ENCODE measurements around the gene PON1.
A peak's percentile ranks its signal among the peaks of the same experiment; 100 is the strongest.

PON1 gene

GRCh38 chr7:95342642-95343307 lies 18.4 kb upstream of the PON1 start:
- Histone ChIP-seq H4K5ac (ENCODE audit: low read length) (no peak overlapping the region), H3K27ac (ENCODE audit: low read depth, low read length) (no peak overlapping the region), H4K8ac (ENCODE audit: low read depth, low read length) (no peak overlapping the region), H3K4me2 (ENCODE audit: low read length) (no peak overlapping the region), H3K9ac (ENCODE audit: low read length) (no peak overlapping the region), H3K4me1 (ENCODE audit: control insufficient read depth, low read depth, low read length) (no peaks in the 10 kb centered on the region), H2BK120ac (ENCODE audit: low read depth, low read length) (no peak overlapping the region), H3K18ac (ENCODE audit: low read length) (no peak overlapping the region), H3K36me3 (ENCODE audit: control insufficient read depth, insufficient read depth, low read length) (no peaks in the 10 kb centered on the region), H2AK5ac (ENCODE audit: low read length) (no peak overlapping the region), H3K4me3 (ENCODE audit: low read length) (no peak overlapping the region), H3K56ac (ENCODE audit: low read length) (no peak overlapping the region), H3K4ac (ENCODE audit: low read depth, low read length) (no peak overlapping the region), H3K23ac (ENCODE audit: low read length) (no peak overlapping the region), H2BK15ac (replicated peaks; ENCODE audit: low read depth) (no peak overlapping the region), H3K27me3 (ENCODE audit: insufficient read depth, low read length, poor library complexity) (no peaks in the 10 kb centered on the region), H2BK5ac (ENCODE audit: low read length) (no peak overlapping the region), H3K79me2 (ENCODE audit: control insufficient read depth, insufficient read depth, low read length) (no peaks in the 10 kb centered on the region), H3K79me1 (ENCODE audit: low read length) (no peaks in the 10 kb centered on the region)
- DNase-seq, result peak; percentile 60
- no CpG with 5 or more reads among the region's 4 CpGs for WGBS (ENCODE audit: extremely low coverage, insufficient coverage, low lambda C conversion rate)

DNA sequence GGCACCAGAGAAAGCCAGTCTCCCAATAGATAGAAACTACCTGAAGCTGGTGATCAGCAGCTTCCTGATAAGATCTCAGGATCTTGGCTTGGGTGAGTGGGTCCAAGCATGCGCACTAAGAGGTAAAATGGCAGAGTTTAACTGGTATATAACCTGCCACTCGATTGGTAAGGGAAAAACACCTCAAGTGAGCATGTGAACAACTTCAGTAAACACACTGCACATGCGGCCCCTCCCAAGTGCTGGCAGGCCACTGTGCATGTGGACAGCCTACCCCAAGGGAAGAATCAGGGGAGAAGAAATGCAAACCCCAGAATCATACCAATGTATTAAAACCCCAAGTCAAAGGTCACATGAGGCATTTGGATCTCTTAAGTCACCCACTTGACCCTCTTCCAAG lies 17.7 kb upstream of the PON1 start:
- H2AK5ac ChIP-seq (ENCODE audit: low read length), result no peak overlapping the region
- no peak overlapping the region for H3K4me2 ChIP-seq (ENCODE audit: low read length)
- no peak overlapping the region for H2BK120ac ChIP-seq (ENCODE audit: low read depth, low read length)
- H3K18ac ChIP-seq (ENCODE audit: low read length), result no peak overlapping the region
- H3K79me1 ChIP-seq (ENCODE audit: low read length), result no peaks in the 10 kb centered on the region
- H2BK5ac ChIP-seq (ENCODE audit: low read length), result no peak overlapping the region
- no peak overlapping the region for H3K56ac ChIP-seq (ENCODE audit: low read length)
- no peak overlapping the region for H4K8ac ChIP-seq (ENCODE audit: low read depth, low read length)
- H3K4me1 ChIP-seq (ENCODE audit: control insufficient read depth, low read depth, low read length), result no peaks in the 10 kb centered on the region
- H3K9ac ChIP-seq (ENCODE audit: low read length), result no peak overlapping the region
- no CpG with 5 or more reads among the region's 3 CpGs for WGBS (ENCODE audit: extremely low coverage, insufficient coverage, low lambda C conversion rate)
- H3K4ac ChIP-seq (ENCODE audit: low read depth, low read length), result no peak overlapping the region
- H3K27ac ChIP-seq (ENCODE audit: low read depth, low read length), result no peak overlapping the region
- no peak overlapping the region for H3K23ac ChIP-seq (ENCODE audit: low read length)
- no peak overlapping the region for H2BK15ac ChIP-seq (replicated peaks; ENCODE audit: low read depth)
- no peaks in the 10 kb centered on the region for H3K36me3 ChIP-seq (ENCODE audit: control insufficient read depth, insufficient read depth, low read length)
- no peaks in the 10 kb centered on the region for H3K79me2 ChIP-seq (ENCODE audit: control insufficient read depth, insufficient read depth, low read length)
- DNase-seq, result no peak
- no peak overlapping the region for H3K4me3 ChIP-seq (ENCODE audit: low read length)
- H4K5ac ChIP-seq (ENCODE audit: low read length), result no peak overlapping the region
- H3K27me3 ChIP-seq (ENCODE audit: insufficient read depth, low read length, poor library complexity), result no peaks in the 10 kb centered on the region

DNA sequence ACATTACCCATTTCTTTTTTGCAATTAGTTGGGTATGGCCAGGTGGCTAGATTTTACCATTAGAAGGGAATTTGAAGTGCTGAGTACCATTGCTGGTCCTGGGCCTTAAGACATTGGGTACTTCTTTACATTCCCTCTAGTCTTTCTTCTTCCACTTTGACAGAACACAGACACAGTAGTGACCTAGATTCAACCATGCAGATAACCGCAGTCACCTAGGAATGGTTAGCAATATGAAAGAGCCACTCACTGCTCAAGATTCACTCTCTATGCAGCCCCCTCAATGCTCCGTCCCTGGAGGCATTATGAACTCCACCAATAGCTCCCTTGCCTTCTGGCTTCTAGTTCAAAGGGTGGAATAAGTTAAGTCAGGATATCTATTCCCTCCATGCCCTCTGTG lies 16.2 kb upstream of the PON1 start:
- no CpG with 5 or more reads among the region's 2 CpGs for WGBS (ENCODE audit: extremely low coverage, insufficient coverage, low lambda C conversion rate)
- Histone ChIP-seq H3K79me2 (ENCODE audit: control insufficient read depth, insufficient read depth, low read length) (no peaks in the 10 kb centered on the region), H3K79me1 (ENCODE audit: low read length) (no peaks in the 10 kb centered on the region), H2AK5ac (ENCODE audit: low read length) (no peak overlapping the region), H2BK5ac (ENCODE audit: low read length) (no peak overlapping the region), H3K4me1 (ENCODE audit: control insufficient read depth, low read depth, low read length) (no peaks in the 10 kb centered on the region), H2BK120ac (ENCODE audit: low read depth, low read length) (no peak overlapping the region), H4K8ac (ENCODE audit: low read depth, low read length) (no peak overlapping the region), H3K36me3 (ENCODE audit: control insufficient read depth, insufficient read depth, low read length) (no peaks in the 10 kb centered on the region), H3K56ac (ENCODE audit: low read length) (no peak overlapping the region), H3K23ac (ENCODE audit: low read length) (no peak overlapping the region), H3K9ac (ENCODE audit: low read length) (no peak overlapping the region), H3K27me3 (ENCODE audit: insufficient read depth, low read length, poor library complexity) (no peaks in the 10 kb centered on the region), H4K5ac (ENCODE audit: low read length) (no peak overlapping the region), H3K4me2 (ENCODE audit: low read length) (no peak overlapping the region), H3K4me3 (ENCODE audit: low read length) (no peak overlapping the region), H3K4ac (ENCODE audit: low read depth, low read length) (no peak overlapping the region), H3K27ac (ENCODE audit: low read depth, low read length) (no peak overlapping the region), H3K18ac (ENCODE audit: low read length) (no peak overlapping the region), H2BK15ac (replicated peaks; ENCODE audit: low read depth) (no peak overlapping the region)
- no peak for DNase-seq

DNA sequence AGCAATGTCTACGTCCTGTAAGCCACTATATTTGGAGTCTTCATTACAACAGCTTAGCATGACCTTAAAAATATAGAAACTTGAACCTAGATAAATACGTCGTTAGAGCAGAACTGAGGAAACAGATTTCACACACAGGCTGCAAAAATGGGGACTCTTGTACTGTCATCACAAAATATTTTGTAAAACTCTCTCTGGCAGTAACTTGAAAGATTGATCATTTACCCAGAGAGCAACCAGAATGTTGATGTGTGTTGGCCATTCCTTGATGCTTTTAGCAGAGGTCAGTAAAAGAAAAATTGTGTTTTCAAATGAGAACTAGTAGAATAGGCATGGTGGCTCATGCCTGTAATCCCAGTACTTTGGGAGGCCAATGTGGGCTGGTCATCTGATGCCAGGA lies 14.5 kb upstream of the PON1 start:
- WGBS (ENCODE audit: extremely low coverage, insufficient coverage, low lambda C conversion rate), result no CpG with 5 or more reads among the region's 3 CpGs

DNA sequence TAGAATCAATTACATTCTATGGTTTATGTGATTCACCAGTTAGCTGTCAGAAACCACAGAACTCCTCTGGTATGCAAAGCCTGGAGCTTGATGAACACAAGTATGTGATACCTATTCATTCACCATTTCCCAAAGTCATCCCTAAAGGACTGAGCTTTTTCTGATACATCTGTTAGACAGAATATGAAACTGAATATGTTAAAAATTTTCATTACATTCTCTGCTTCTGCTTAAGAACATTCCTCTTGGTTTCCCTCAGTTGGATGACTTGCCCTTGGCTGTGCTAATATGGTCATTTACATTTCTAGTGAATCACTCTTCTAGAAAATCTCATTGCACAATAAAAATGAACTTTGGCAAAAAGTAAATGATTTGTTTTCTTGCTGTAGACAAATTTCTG lies 10.8 kb upstream of the PON1 start:
- H3K4ac ChIP-seq (ENCODE audit: low read depth, low read length), result no peak overlapping the region
- H4K5ac ChIP-seq (ENCODE audit: low read length), result no peak overlapping the region
- H3K27ac ChIP-seq (ENCODE audit: low read depth, low read length), result no peak overlapping the region
- H3K18ac ChIP-seq (ENCODE audit: low read length), result no peak overlapping the region
- H3K79me1 ChIP-seq (ENCODE audit: low read length), result no peaks in the 10 kb centered on the region
- no peak overlapping the region for H3K23ac ChIP-seq (ENCODE audit: low read length)
- no peak overlapping the region for H3K4me3 ChIP-seq (ENCODE audit: low read length)
- H3K9ac ChIP-seq (ENCODE audit: low read length), result no peak overlapping the region
- no peak overlapping the region for H2BK15ac ChIP-seq (replicated peaks; ENCODE audit: low read depth)
- H2BK5ac ChIP-seq (ENCODE audit: low read length), result no peak overlapping the region
- no peaks in the 10 kb centered on the region for H3K79me2 ChIP-seq (ENCODE audit: control insufficient read depth, insufficient read depth, low read length)
- H2AK5ac ChIP-seq (ENCODE audit: low read length), result no peak overlapping the region
- H3K4me1 ChIP-seq (ENCODE audit: control insufficient read depth, low read depth, low read length), result peaks cover 2% of the 10 kb centered on the region
- no peak for DNase-seq
- no peak overlapping the region for H3K4me2 ChIP-seq (ENCODE audit: low read length)
- no peak overlapping the region for H2BK120ac ChIP-seq (ENCODE audit: low read depth, low read length)
- H3K36me3 ChIP-seq (ENCODE audit: control insufficient read depth, insufficient read depth, low read length), result no peaks in the 10 kb centered on the region
- no peak overlapping the region for H4K8ac ChIP-seq (ENCODE audit: low read depth, low read length)
- no peaks in the 10 kb centered on the region for H3K27me3 ChIP-seq (ENCODE audit: insufficient read depth, low read length, poor library complexity)
- H3K56ac ChIP-seq (ENCODE audit: low read length), result no peak overlapping the region

More for the DNA sequence above, 14.5 kb upstream of the PON1 start:
- Histone ChIP-seq H2BK5ac (ENCODE audit: low read length) (no peak overlapping the region), H3K9ac (ENCODE audit: low read length) (no peak overlapping the region), H4K5ac (ENCODE audit: low read length) (no peak overlapping the region), H3K4ac (ENCODE audit: low read depth, low read length) (no peak overlapping the region), H3K4me1 (ENCODE audit: control insufficient read depth, low read depth, low read length) (no peaks in the 10 kb centered on the region), H3K79me1 (ENCODE audit: low read length) (no peaks in the 10 kb centered on the region), H3K27ac (ENCODE audit: low read depth, low read length) (no peak overlapping the region), H3K23ac (ENCODE audit: low read length) (no peak overlapping the region), H3K4me3 (ENCODE audit: low read length) (no peak overlapping the region), H2BK15ac (replicated peaks; ENCODE audit: low read depth) (no peak overlapping the region), H2BK120ac (ENCODE audit: low read depth, low read length) (no peak overlapping the region), H3K4me2 (ENCODE audit: low read length) (no peak overlapping the region), H3K36me3 (ENCODE audit: control insufficient read depth, insufficient read depth, low read length) (no peaks in the 10 kb centered on the region), H3K79me2 (ENCODE audit: control insufficient read depth, insufficient read depth, low read length) (no peaks in the 10 kb centered on the region), H3K27me3 (ENCODE audit: insufficient read depth, low read length, poor library complexity) (no peaks in the 10 kb centered on the region), H3K56ac (ENCODE audit: low read length) (no peak overlapping the region), H3K18ac (ENCODE audit: low read length) (no peak overlapping the region), H2AK5ac (ENCODE audit: low read length) (no peak overlapping the region), H4K8ac (ENCODE audit: low read depth, low read length) (no peak overlapping the region)
- DNase-seq, result no peak

DNA sequence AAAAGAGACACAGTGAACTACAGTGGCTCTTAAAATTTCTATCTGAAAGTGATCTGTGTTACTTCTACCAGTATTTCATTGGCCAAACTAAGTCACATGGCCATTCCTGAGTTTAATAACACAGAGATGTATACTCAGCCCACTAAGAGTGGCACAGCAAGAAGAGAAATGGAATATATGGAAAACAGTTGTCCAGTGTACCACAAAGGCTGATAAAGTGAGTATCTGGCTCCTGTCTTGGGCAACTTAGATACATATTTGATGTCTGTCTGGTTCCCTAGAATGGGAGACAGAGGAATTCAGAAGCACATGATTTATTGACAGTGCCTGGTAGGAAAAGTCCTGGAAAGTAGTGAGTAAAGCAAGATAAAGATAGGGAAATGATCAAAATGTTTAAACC lies 10.1 kb upstream of the PON1 start:
- H3K79me1 ChIP-seq (ENCODE audit: low read length), result no peaks in the 10 kb centered on the region
- no peaks in the 10 kb centered on the region for H3K36me3 ChIP-seq (ENCODE audit: control insufficient read depth, insufficient read depth, low read length)
- H3K4me3 ChIP-seq (ENCODE audit: low read length), result no peak overlapping the region
- no peak overlapping the region for H2BK15ac ChIP-seq (replicated peaks; ENCODE audit: low read depth)
- no peak overlapping the region for H3K4me2 ChIP-seq (ENCODE audit: low read length)
- H3K4ac ChIP-seq (ENCODE audit: low read depth, low read length), result no peak overlapping the region
- no peak overlapping the region for H3K18ac ChIP-seq (ENCODE audit: low read length)
- H2BK5ac ChIP-seq (ENCODE audit: low read length), result no peak overlapping the region
- DNase-seq, result no peak
- H3K27me3 ChIP-seq (ENCODE audit: insufficient read depth, low read length, poor library complexity), result no peaks in the 10 kb centered on the region
- H3K4me1 ChIP-seq (ENCODE audit: control insufficient read depth, low read depth, low read length), result peaks cover 2% of the 10 kb centered on the region
- no peak overlapping the region for H3K23ac ChIP-seq (ENCODE audit: low read length)
- H2BK120ac ChIP-seq (ENCODE audit: low read depth, low read length), result no peak overlapping the region
- no peak overlapping the region for H4K8ac ChIP-seq (ENCODE audit: low read depth, low read length)
- H3K79me2 ChIP-seq (ENCODE audit: control insufficient read depth, insufficient read depth, low read length), result no peaks in the 10 kb centered on the region
- no peak overlapping the region for H3K56ac ChIP-seq (ENCODE audit: low read length)
- no peak overlapping the region for H4K5ac ChIP-seq (ENCODE audit: low read length)
- H3K27ac ChIP-seq (ENCODE audit: low read depth, low read length), result no peak overlapping the region
- H3K9ac ChIP-seq (ENCODE audit: low read length), result no peak overlapping the region
- H2AK5ac ChIP-seq (ENCODE audit: low read length), result no peak overlapping the region

All from mesendoderm (in vitro differentiated cells).